T47D (cell line): Measurements from ENCODE around the gene TMEFF1.
A peak's percentile ranks its signal among the peaks of the same experiment; 100 is the strongest.

Experiments
- DNase-seq, 2 experiments: peaks; one replicate each; pipeline versions ENCODE4 v3.0.0 to v3.0.0-alpha.2; 2011 to 2012; ENCODE audit warnings: low read depth in 1 of 2, low spot score in 1 of 2
- JUND ChIP-seq: IDR thresholded peaks from 2 replicates; pipeline ENCODE4 v1.6.1; 2012; ENCODE audit warnings: low read depth
- in situ Hi-C: cut with HindIII; loops from 2 replicates; pipeline ENCODE4 v1.10.0; 2016; ENCODE audit warnings: low sequenced_read_pairs, low pct_unique_long_range_greater_than_20kb

Gene TMEFF1, protein sequence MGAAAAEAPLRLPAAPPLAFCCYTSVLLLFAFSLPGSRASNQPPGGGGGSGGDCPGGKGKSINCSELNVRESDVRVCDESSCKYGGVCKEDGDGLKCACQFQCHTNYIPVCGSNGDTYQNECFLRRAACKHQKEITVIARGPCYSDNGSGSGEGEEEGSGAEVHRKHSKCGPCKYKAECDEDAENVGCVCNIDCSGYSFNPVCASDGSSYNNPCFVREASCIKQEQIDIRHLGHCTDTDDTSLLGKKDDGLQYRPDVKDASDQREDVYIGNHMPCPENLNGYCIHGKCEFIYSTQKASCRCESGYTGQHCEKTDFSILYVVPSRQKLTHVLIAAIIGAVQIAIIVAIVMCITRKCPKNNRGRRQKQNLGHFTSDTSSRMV

DNA sequence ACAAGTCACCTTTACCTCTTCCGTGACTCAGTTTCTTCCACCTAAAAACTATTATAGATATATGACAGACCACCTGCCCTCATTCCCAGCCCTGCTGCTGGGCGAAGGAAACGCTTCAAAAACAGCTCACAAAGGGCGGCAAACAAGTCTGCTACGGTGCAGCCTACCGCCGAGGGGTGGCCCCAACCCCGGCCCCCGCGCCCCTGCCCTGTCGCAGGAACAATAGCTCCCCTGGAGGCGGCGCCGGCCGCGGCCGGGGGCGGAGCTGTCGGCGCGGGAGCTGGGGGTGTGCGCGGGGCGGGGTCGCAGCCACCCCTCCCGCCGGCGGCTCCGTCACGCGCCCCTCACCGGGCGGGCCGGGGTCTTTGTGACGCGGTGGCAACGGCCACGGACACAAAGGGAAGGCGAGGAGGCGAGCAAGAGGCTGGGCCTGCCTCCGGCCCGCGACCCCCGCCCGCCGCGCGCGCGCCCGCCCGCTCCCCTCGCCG, at the start of gene TMEFF1:
TSS of gene TMEFF1 (plus strand) at position 362 of the 488 bp plus-strand sequence. CDS start 396 bp downstream, outside the sequence.
- DNase-seq, result no peak
- in situ Hi-C loops, result no loop called here
- no peak for TF ChIP-seq JUND

DNA sequence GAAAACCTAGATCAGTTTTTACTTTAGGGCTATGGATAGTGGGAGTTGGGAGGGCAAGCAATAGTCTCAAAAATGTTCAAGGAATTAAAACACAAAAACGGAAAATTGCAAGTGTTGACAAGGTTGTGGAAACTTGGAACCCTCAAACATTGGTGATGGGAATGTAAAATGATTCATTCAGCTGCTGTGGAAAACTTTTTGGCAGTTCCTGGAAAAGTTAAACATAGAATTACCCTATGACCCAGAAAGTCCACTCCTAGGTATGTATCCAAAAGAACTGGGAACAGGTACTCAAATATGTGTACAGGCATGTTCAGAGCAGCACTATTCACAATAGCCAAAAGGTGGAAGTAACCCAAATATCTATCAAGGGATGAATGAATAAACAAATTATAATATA, 47.2 kb upstream of the TMEFF1 start:
- no peak for TF ChIP-seq JUND
- DNase-seq, result no peak
- in situ Hi-C loops, result no loop called here

DNA sequence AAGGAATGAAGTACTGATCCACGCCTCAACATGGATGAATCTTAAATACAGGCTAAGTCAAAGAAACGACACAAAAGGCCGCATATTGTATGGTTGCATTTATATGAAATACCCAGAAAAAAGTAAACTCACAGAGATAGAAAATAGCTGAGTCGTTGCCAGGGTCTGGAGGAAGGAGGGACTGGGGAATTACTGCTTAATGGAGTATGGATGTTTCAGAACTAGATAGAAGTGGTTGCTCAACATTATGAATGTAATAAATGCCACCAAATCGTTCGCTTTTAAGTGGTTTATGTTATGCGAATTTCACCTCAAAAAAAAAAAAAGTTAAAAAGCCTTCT, 46.8 kb upstream of the TMEFF1 start:
- in situ Hi-C loops, result no loop called here
- no peak for DNase-seq
- no peak for TF ChIP-seq JUND

DNA sequence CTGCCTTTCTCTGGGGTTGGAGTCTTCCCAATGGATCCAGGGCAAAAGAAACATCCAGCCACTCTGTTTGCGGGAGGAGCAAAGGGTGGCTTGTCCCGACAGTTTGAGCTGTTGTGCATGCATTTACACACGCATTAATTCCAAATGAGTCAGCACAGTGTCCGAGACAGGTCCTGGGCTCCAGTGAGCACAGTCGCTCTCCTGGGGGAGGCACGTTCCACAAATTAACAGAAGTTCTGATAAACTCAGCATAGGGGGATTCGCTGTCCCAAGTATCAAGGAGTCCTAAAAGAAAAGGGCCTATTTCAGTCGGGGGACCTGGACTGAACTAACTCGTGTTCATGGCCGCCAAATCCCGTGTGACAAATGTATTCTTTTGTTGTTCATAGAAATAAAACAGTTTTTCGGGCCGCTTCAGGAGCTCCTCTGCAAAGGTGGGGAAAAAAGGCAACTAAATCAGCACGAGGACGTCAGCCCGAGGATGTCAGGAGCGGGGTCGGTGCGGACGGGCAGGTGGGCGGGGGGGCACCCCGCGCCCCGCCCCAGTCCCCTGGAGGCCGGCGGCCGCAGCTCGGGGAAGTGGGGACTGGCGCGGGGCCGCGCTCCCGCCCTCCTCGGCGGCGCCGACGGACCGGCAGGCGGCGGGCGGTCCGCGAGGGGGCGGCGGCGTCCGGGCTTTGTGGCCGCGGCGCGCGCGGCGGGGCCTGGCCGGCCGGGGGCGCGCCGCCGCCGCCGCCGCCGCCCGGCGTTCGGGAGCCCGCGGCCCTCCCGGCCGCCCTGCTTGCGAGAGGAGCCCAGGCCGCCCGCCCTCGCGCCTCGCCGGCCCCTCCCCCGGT, 46.2 kb upstream of the TMEFF1 start, which contains the start of gene MSANTD3:
TSS of gene MSANTD3 (plus strand) at position 614 of the 836 bp plus-strand sequence. CDS start 14,796 bp downstream, outside the sequence.
- DNase-seq, result peak; percentile 51 to 52
- no peak for TF ChIP-seq JUND

DNA sequence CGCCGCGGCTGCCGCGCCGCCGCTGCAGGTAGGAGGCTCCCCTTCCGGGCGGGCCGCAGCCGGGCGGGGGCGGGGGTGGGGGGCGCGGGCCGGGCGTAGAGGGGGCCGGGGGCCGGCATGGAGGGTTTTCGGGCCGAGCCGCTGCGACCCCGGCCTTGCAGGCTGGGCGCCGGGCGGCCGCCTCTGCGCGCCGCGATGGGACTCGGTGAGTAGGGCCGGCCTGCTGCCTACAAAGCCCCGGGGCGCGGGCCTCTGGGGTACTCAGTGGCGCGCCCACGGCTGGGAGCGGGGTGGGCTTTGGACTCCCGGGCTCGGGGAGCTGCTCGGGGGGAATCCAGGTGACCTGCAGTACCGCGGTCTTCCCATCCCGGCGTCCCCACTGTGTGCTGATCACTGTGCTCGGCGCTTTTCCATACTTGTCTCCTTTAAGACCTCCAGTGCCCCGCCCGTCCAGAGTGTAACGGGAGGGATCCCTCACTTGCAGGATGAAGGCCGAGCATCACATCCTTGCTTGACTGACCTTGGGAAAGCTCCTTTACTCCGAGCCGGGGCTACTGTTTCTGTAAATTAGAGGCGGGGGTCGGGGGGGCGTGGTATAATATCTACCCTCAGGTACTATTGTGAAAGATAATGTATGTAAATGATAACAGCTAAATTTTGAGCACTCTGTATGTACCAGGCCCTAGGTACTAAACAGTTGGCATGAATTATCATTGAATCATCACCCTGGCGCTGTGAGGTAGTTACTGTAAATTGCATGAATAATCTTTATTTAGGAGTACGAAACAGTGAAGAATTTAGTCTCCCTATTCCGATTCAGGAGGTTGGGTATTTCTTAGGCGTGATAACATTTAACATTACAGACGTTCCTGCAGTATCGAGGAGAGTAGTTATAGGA, 45.3 kb upstream of the TMEFF1 start:
- TF ChIP-seq JUND, result no peak
- DNase-seq, result peak; percentile 42 to 44
- in situ Hi-C loops, result no loop called here

More for the DNA sequence above, 46.2 kb upstream of the TMEFF1 start, which contains the start of gene MSANTD3:
- in situ Hi-C loops, result no loop called here

DNA sequence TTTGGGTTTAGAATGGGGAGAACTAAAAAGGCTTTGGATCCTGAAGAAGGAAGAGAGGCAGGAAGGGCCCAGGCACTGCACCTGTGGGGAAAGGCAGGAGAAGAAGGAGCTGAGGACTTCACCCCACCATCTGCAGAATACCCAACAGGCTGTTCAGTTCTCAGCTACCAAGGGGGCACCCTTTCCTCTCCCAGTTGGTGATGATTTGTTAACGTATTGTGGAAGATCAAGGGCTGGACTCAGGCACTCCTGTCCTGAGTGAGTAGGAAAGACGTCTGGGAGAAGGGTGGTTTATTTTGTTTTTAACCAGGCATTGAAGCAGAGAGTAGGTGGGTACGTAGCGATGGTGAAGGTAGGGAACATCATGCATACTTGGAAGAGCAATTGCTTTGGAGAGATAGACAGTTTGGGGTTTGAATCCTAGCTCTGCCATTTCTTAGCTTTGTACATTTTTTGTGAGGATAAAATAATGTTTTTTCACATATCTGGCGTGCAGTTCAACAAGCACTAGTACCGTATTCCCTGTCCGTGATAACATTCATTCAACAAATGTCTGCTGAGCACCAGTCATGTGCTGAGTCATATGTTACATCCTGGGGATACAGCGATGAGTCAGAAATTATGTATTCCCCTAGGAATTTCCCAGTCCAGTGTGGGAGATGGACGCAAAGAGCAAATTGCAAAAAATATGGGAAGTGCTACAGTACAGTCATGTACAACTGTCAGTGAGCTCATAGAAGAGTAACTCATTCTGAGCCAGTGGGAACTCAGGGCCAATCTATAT, 43.9 kb upstream of the TMEFF1 start:
- DNase-seq, result no peak
- in situ Hi-C loops, result no loop called here

DNA sequence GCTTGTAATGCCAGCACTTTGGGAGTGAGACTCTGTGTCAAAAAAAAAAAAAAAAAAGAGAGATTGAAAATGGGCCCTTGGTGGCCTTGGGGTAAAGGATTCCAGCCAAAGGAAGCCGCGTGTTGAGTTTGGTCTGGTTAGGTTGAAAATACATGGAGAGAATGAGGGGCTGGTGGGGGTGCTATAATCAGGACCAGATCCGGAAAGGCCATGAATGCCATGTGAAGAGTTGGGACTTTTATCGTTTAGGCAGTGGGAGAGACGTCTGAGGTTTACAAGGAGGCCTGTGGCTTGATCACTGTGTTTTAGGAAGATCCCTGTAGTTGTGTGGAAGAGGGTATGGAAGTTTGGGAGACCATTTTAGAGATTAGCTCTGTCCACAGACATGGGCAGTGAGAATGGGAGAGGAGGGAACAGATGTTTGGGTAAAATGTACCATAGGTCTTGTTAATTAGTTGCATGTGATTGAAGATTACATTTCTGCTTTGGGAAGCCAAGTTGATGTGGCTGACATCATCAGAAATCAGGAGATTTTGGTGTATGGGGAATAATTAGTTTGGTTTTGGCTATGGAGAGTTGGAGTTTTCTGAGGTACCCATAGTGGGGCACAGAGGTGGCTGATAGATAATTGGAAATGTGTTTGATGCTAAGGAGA, 42.5 kb upstream of the TMEFF1 start:
- in situ Hi-C loops, result no loop called here
- no peak for DNase-seq
- TF ChIP-seq JUND, result no peak

More for the DNA sequence above, 43.9 kb upstream of the TMEFF1 start:
- TF ChIP-seq JUND, result no peak

DNA sequence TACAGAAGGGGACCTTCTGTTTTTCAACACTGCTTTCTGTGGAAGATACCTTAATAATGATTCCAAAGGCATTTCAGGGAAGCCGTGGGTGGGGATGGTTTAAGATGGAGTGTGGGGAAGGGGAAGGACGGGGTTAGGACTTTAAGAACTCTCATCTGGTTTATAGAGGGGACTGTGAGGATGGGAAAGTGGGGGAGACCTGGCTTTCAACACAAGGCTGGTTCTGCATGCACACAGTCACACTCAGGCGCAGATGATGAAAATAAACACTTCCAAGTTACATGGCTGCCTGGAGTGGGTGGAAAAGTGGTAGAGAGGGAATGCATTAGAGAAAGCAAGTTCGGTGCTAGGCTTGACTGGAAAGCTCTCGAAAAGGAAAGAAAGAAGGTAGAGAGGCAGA, 41.1 kb upstream of the TMEFF1 start:
- in situ Hi-C loops, result no loop called here
- TF ChIP-seq JUND, result no peak
- no peak for DNase-seq

DNA sequence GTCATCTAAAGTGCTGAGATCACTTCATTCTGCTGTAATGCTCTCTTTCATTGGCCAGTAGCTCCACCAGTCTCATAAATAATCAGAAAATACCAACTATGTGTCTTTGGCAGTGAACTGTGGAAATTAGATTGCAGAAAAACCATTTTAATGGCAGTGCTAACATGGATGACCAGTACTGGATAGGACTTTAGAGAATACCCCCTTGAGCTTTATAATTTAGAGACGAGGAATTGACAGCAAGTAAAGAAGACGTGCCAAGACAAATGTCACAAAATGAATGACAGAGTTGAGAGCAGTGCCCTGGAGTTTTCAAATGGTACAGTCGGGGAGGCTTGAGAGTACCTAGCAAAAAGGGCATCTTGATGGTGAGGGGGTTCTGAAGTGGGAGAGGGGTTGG, 40.2 kb upstream of the TMEFF1 start:
- TF ChIP-seq JUND, result no peak
- no peak for DNase-seq
- in situ Hi-C loops, result no loop called here

DNA sequence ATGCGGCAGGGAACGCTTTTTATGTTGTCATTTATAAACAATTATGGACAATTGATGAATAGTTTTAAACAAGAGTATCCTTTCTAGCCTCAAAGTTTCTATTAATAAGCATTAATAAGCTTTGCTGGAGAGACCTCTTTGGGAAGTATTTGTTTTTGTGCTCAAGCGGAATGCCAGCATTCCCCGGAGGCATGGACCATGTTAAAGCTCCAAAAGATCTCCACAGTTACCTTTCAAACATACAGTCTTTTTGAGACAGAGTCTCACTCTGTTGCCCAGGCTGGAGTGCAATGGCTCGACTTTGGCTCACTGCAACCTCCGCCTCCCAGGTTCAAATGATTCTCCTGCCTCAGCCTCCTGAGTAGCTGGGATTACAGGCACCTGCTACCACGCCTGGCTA, 36.4 kb upstream of the TMEFF1 start:
- in situ Hi-C loops, result no loop called here
- DNase-seq, result no peak

More for the DNA sequence above, 36.4 kb upstream of the TMEFF1 start:
- no peak for TF ChIP-seq JUND
